Mucosa of stomach (tissue), 1 donor: Measurements from ENCODE around the gene AGFG1.

Experiments
- H3K27me3 ChIP-seq: one replicate; pipeline ENCODE4 v1.7.0; 2013; ENCODE audit warnings: mild to moderate bottlenecking, low read length; ENCODE audit not compliant: control insufficient read depth, insufficient read depth
- H3K36me3 ChIP-seq: one replicate; pipeline ENCODE4 v1.7.0; 2013; ENCODE audit warnings: low read length; ENCODE audit not compliant: control insufficient read depth, insufficient read depth
- H3K4me1 ChIP-seq: one replicate; pipeline ENCODE4 v1.7.0; 2013; ENCODE audit warnings: mild to moderate bottlenecking, low read length; ENCODE audit not compliant: control insufficient read depth, insufficient read depth
- H3K4me3 ChIP-seq: one replicate; pipeline ENCODE4 v1.7.0; 2013; ENCODE audit warnings: low read length
- H3K9ac ChIP-seq: one replicate; pipeline ENCODE4 v1.7.0; 2013; ENCODE audit warnings: mild to moderate bottlenecking, low read length, moderate library complexity
- H3K9me3 ChIP-seq: one replicate; pipeline ENCODE4 v1.7.0; 2013; ENCODE audit warnings: mild to moderate bottlenecking, low read length, moderate library complexity; ENCODE audit not compliant: control insufficient read depth
- donor health status: Pancreatic carcinoma.

Gene AGFG1

DNA sequence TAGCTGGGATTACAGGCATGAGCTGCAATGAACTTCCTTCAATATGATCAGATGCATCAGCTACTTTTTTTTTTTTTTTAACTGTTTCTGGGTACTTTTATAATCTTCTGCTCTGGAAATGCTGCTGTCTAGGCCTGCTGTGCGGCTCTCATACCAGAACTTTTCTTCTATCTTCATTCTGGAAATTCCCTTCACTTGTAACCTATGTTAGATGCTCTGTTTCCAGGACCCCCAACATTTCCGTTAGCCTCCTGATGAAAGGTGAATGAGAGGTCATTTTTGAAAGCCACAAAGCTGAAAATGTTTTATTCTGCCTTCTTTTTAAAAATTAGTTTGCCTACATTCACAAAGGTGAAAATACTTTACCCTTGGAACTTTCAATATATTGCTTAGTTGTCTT, 8.6 kb downstream of the AGFG1 start:
- Histone ChIP-seq H3K4me1 (peaks cover 14% of the 10 kb centered on the region), H3K36me3 (no peaks in the 10 kb centered on the region), H3K9me3 (no peaks in the 10 kb centered on the region), H3K4me3 (no peak overlapping the region), H3K27me3 (no peaks in the 10 kb centered on the region), H3K9ac (no peak overlapping the region)

DNA sequence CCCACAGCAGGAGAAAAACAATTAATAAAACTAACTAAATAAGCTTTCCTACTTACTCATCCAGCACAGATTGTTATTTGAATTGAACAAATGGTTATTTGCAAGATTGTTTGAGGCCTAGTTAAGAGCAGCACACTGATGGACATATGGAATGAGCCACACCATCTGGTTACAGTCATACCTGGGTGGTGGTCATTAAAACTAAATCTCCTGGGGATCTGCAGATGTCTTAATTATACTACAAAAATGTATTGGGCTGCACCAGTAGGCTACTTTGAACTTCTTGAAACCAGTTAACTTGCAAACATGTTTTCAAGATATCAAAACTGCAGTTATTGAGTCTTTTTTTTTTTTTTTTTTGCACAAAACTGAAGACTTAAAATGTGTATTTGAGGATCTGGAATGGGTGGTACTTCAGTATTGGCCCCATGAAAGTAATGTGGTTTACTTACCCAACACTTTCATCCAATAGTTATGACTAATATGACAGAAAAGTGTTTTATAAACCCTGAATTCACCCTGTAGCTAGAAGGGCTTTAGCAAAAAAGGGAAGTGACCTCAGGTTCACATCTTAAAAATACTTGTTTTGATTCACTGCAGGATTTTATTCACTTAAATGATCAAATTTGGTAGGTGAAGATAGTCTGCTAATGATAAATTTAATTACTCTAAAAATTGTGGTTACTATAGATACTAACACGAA, 10.8 kb downstream of the AGFG1 start:
- Histone ChIP-seq H3K9me3 (no peaks in the 10 kb centered on the region), H3K4me1 (peaks cover 19% of the 10 kb centered on the region), H3K27me3 (no peaks in the 10 kb centered on the region), H3K36me3 (no peaks in the 10 kb centered on the region), H3K9ac (no peak overlapping the region), H3K4me3 (no peak overlapping the region)

DNA sequence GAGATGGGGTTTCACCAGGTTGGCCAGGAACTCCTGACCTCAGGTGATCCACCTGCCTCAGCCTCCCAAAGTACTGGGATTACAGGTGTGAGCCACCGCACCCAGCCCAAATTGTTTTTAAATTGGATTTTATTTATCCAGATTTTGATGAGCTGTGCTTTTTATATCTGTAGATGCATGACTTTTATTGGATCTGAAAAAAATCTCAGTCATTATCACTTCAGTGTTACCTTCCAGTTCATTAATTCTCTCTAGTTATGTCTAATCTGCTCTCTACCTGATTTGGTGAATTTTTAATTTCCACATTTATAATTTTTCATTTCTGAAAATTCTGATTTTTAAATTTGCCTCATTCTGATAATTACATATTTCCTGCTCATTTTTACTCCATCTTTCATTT, 13.5 kb downstream of the AGFG1 start:
- peaks cover 14% of the 10 kb centered on the region for H3K4me1 ChIP-seq

DNA sequence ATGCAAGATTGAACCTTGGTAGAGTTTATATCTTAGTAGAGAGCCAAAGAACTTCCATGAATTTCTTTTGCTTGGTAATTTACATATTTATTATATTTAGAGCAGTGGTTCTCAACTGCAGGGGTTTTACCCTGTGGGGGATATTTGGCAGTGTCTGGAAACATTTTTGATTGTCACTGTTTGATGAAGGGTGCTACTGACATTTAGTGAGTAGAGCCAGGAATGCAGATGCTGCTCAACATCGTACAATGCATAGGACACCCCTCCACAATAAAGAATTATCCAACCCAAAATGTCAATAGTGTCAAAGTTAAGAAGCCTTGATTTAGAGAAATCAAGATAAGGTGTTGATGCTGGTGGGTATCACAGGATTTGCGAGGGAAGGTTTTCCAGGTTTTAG, 14.7 kb downstream of the AGFG1 start:
- Histone ChIP-seq H3K9me3 (no peaks in the 10 kb centered on the region), H3K4me3 (no peak overlapping the region), H3K36me3 (no peaks in the 10 kb centered on the region), H3K27me3 (no peaks in the 10 kb centered on the region), H3K4me1 (peaks cover 19% of the 10 kb centered on the region), H3K9ac (no peak overlapping the region)

More for the DNA sequence above, 13.5 kb downstream of the AGFG1 start:
- Histone ChIP-seq H3K27me3 (no peaks in the 10 kb centered on the region), H3K9ac (no peak overlapping the region), H3K36me3 (no peaks in the 10 kb centered on the region), H3K9me3 (no peaks in the 10 kb centered on the region), H3K4me3 (no peak overlapping the region)

DNA sequence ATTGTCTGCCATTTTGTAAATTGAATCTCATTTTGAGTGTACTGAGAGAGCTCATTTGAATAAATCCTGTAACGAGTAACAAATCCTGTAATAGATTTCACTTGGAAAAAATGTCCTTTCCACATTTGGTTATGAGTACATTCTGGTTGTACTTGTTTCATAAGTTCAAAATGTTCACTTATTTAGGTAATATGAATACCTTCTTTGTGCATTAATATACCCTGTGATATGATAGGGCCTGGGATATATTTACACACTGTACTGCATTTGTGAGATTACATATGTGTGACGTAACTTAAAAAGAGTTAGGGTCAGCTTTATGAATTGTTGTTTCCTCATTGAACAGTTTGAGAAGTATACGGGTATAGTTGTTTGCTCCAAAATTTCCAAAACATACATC, 16.1 kb downstream of the AGFG1 start:
- Histone ChIP-seq H3K4me3 (no peak overlapping the region), H3K4me1 (peaks cover 13% of the 10 kb centered on the region), H3K9ac (no peak overlapping the region), H3K27me3 (no peaks in the 10 kb centered on the region), H3K36me3 (no peaks in the 10 kb centered on the region), H3K9me3 (no peaks in the 10 kb centered on the region)

DNA sequence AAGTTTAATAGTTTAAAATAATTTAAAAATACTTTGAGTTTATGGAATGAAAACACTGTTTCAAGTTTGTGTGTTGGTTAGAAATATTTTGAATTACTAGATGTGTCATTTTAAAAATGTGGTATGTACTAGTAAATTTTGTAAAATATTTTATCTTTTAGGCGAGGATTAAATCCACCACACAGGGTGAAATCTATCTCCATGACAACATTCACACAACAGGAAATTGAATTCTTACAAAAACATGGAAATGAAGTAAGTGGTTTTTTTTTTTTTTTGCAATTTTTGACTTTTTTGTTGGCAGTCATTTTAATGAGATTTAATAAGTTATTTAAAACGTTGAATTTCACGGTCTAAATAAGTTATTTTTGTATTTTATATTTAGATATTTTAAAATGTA, 19.4 kb downstream of the AGFG1 start:
- no peaks in the 10 kb centered on the region for H3K36me3 ChIP-seq
- H3K9me3 ChIP-seq: no peaks in the 10 kb centered on the region
- H3K4me3 ChIP-seq: no peak overlapping the region
- H3K9ac ChIP-seq: no peak overlapping the region
- H3K27me3 ChIP-seq: no peaks in the 10 kb centered on the region
- H3K4me1 ChIP-seq: peaks cover 11% of the 10 kb centered on the region

DNA sequence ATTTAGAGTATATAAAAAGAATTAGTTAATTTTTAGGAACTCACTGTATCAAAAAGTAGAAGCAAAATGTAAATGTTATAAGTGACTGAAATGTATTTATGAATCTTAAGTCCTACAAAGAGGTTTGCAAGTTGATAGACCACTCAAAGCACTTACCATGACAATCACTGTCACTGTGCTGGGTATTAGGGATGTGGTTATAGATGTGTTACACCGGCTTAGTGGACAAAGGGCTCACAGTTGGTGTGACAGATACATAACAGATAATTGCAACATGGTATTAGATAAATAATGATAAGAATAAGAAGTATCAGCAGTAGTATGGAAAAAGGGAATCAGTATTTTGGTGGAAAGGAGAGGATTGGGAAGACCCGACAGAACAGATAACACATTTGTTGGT, 21.6 kb downstream of the AGFG1 start:
- Histone ChIP-seq H3K4me1 (peaks cover 6% of the 10 kb centered on the region), H3K27me3 (no peaks in the 10 kb centered on the region), H3K9me3 (no peaks in the 10 kb centered on the region), H3K4me3 (no peak overlapping the region), H3K36me3 (no peaks in the 10 kb centered on the region), H3K9ac (no peak overlapping the region)

DNA sequence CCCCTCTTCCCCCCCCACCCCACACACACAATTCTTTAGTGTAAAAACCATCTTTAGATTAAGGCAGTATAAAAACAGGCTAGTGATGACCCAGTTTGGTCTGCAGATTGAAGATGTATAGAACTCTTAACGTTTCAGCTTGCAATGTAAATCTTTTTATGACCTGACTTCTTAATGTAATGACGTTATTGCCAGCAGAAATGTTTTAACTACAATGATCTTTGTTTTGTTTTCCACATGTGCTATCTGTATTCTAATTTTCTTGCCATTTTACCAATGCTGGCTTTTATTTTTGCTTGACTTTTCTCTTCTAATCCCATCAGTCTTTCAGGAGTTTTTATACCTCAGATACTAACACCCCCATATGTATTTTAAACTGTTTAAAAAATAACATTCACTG, 25.2 kb downstream of the AGFG1 start:
- no peak overlapping the region for H3K4me3 ChIP-seq
- no peak overlapping the region for H3K9ac ChIP-seq
- H3K36me3 ChIP-seq: no peaks in the 10 kb centered on the region
- no peaks in the 10 kb centered on the region for H3K9me3 ChIP-seq
- H3K4me1 ChIP-seq: no peaks in the 10 kb centered on the region
- no peaks in the 10 kb centered on the region for H3K27me3 ChIP-seq

DNA sequence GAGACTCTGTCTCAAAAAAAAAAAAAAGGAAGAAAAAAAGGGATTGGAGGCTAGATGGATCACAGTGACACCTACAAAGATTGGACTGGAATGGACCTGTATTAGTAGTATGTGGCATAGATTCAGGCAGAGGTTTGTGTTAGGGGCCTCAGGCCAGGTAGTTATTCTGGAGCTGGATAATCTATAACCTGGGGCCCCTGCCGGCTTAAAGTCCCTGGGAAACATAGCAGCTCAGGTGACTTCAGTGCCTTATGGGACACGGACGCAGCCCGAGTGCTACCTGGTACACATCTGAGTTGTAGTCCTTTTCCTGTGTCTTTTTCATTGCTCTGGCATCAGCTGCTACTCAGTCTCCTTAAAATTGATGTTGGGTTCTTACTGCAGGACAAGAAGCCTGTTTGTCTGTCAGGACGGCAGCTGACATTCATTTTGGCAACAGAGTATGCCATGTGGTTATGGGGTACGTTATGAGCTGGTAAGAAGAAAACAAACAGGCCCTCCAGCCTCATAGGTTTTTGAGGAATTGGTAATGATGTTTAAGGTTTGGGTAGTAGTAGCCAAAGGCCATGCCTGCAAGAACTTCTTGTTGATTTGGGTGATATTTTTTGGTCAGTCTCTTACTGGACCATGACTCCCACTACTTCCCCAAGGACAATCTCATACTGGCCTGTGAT, 27.8 kb downstream of the AGFG1 start:
- Histone ChIP-seq H3K9me3 (no peaks in the 10 kb centered on the region), H3K4me3 (no peak overlapping the region), H3K9ac (no peak overlapping the region), H3K4me1 (peaks cover 16% of the 10 kb centered on the region), H3K36me3 (no peaks in the 10 kb centered on the region), H3K27me3 (no peaks in the 10 kb centered on the region)

DNA sequence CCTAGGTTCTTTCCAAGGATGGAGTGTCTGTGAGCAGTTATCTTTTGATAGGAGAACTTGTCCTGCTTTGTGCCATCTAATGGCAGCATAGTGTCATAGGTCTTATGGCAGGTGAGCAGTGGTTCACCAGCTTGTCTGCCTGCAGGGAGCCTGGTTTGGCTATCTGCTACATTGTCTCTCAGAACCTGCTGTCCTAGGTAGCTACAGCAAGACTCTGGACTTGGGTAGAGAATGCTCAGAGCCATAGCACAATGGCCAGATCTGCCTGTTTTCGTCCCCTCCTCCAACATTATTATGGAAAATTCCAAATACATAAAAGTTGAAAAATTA, 28.3 kb downstream of the AGFG1 start:
- Histone ChIP-seq H3K4me1 (peaks cover 17% of the 10 kb centered on the region), H3K9ac (no peak overlapping the region), H3K36me3 (no peaks in the 10 kb centered on the region), H3K27me3 (no peaks in the 10 kb centered on the region), H3K4me3 (no peak overlapping the region), H3K9me3 (no peaks in the 10 kb centered on the region)

DNA sequence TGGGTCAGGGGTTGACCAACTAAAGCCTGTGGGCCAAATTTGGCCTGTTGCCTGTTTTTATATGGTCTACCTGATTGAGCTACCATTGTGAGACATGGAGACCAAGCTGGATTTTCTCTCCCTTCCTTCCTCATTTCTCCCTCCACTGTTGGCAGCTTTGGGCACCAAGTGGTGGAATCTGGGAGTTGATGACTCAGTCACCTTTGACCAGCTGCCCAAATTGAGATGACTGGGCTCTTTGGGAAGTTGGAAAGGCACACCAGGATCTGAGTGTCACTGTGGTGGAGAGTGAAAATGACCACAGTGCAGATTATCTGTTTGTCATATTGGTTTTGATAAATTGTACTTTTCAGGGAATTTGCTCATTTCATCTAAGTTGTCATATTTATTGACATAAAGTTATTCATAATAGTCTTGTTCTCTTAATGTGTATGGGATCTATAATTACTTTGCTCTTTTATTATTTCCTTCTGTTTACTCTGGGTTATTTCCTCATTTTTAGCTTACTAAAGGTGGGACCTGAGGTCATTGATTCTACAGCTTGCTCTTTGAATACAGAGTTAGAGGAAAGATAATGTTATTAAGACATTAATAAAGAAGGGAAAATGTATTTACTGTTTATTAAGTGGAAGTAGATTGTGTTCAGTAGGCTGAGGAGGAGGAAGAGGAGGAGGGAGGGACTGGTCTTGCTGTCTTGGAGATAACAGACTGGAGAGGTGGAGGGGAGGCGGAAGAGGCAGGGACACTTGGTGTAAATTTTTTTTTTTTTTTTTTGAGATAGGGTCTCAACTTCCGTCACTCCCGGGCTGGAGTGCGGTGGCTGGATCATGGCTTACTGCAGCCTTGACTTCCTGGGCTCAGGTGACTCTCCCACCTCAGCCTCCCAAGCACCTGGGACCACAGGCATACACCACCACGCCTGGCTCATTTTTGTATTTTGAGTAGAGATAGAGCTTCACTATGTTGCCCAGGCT, 31.8 kb downstream of the AGFG1 start:
- Histone ChIP-seq H3K9me3 (no peaks in the 10 kb centered on the region), H3K36me3 (no peaks in the 10 kb centered on the region), H3K27me3 (no peaks in the 10 kb centered on the region), H3K4me1 (peaks cover 34% of the 10 kb centered on the region), H3K9ac (no peak overlapping the region), H3K4me3 (no peak overlapping the region)

DNA sequence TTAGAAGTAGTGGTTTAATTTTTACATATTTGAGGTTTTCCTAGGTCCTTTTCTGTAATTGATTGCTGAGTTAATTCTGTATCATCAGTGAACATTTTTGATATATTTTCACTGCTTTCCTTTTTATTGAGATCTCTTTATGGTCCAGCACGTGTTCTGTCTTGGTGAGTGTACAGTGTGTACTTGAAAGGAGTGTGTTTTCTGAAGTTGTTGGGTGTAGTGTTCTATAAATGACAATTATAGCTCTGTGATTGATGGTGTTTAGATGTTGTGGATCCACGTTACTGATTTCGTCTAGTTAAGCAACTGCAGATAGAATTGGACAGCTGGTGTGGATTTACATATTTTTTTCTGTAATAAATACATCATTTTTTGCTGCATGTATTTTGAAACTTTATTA, 32.7 kb downstream of the AGFG1 start:
- Histone ChIP-seq H3K4me3 (no peak overlapping the region), H3K36me3 (no peaks in the 10 kb centered on the region), H3K27me3 (no peaks in the 10 kb centered on the region), H3K9me3 (no peaks in the 10 kb centered on the region), H3K4me1 (peaks cover 42% of the 10 kb centered on the region), H3K9ac (no peak overlapping the region)
